ENCODE data around the gene RPS6KC1.

The RPS6KC1 gene

DNA sequence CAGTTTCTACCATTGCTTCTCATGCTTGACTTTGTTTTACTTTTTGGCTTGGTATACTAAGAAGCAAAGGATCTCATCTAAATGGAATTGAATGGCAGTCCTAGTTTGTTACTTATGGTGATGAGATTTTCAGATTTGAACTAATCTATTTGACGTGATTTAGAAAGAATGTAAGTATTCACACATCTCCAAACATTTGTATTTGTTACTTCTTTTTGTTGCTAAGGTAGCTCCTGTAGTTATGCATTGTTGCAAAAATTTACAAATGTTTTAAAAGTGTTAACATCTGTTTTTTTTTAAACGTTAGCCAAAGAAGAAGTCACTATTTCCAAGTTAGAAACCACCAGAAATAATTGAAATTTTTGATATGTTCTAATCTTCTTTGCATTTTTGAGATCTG lies 222.5 kb downstream of the RPS6KC1 start:
- DNase-seq (ENCODE audit: low read depth, low spot score), result no peak
- TF ChIP-seq POLR2AphosphoS5 (IDR thresholded peaks at IDR 0.05; ENCODE audit: borderline replicate concordance, low read depth, low read length), result no peak
- no peak for TF ChIP-seq FOXP2 (optimal IDR thresholded peaks at IDR 0.05; ENCODE audit: control extremely low read depth, extremely low read length, insufficient read depth)
- no peak for TF ChIP-seq EZH2 (IDR thresholded peaks at IDR 0.05)

DNA sequence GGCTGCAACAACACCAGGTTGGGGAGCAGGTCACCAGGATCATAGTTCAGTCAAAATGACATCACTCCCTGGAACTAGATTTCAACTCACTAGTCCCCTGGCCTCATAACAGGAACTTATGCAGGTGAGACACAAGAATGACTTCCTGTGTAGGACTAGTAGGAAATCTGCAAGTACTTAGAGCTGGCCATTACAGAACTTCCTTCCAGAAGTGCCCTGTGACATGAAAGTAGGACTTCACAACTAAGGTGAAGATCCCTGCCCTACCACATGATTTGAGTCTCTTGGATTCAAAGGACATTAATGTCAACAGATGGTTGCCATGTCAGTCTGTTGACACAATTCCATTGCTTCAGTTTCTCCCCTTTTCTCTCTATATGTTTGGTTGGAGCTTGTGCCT lies 223.1 kb downstream of the RPS6KC1 start:
- TF ChIP-seq EZH2 (IDR thresholded peaks at IDR 0.05) (no peak), POLR2AphosphoS5 (IDR thresholded peaks at IDR 0.05; ENCODE audit: borderline replicate concordance, low read depth, low read length) (no peak), FOXP2 (optimal IDR thresholded peaks at IDR 0.05; ENCODE audit: control extremely low read depth, extremely low read length, insufficient read depth) (no peak)
- H3K27ac ChIP-seq, result no peak overlapping the region
- H3K36me3 ChIP-seq (ENCODE audit: insufficient read depth, low read length), result peaks cover 4% of the 10 kb centered on the region; the same call in 1 of the 2 replicates
- H3K4me3 ChIP-seq, result no peak overlapping the region
- no peak for DNase-seq (ENCODE audit: low read depth, low spot score)
- no peak overlapping the region for H3K9ac ChIP-seq (ENCODE audit: insufficient read length)
- H3K9me3 ChIP-seq (ENCODE audit: low read depth, low read length), result no peaks in the 10 kb centered on the region

More for the DNA sequence above, 222.5 kb downstream of the RPS6KC1 start:
- peaks cover 4% of the 10 kb centered on the region; the same call in 1 of the 2 replicates for H3K36me3 ChIP-seq (ENCODE audit: insufficient read depth, low read length)
- no peak overlapping the region for H3K4me3 ChIP-seq
- H3K27ac ChIP-seq, result 0 out of 2 replicates have a peak overlapping the region, but pooled peaks have one; percentile 2
- no peak overlapping the region for H3K9ac ChIP-seq (ENCODE audit: insufficient read length)
- H3K9me3 ChIP-seq (ENCODE audit: low read depth, low read length), result no peaks in the 10 kb centered on the region

DNA sequence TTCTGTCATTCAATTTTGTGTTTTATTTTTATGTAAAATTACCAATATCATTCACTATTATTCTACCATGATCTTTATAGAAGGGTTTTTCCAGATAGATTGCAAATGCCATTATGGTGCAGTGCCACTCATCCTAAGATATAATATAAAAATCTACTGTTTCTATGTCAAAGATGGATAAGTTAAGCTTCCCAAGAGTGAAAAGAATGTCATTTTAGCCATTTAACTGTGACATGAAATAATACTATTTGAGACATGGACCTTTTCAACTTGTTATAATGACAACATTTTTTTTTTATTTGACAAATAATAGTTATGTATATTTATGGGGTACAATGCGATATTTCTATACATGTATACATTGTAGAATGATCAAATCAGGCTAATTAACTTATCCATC lies 224.3 kb downstream of the RPS6KC1 start:
- no peak overlapping the region for H3K4me3 ChIP-seq
- no peak overlapping the region for H3K9ac ChIP-seq (ENCODE audit: insufficient read length)
- peaks cover 4% of the 10 kb centered on the region; the same call in 1 of the 2 replicates for H3K36me3 ChIP-seq (ENCODE audit: insufficient read depth, low read length)
- no peak for TF ChIP-seq EZH2 (IDR thresholded peaks at IDR 0.05)
- no peak for TF ChIP-seq POLR2AphosphoS5 (IDR thresholded peaks at IDR 0.05; ENCODE audit: borderline replicate concordance, low read depth, low read length)
- TF ChIP-seq FOXP2 (optimal IDR thresholded peaks at IDR 0.05; ENCODE audit: control extremely low read depth, extremely low read length, insufficient read depth), result no peak
- no peaks in the 10 kb centered on the region for H3K9me3 ChIP-seq (ENCODE audit: low read depth, low read length)
- DNase-seq (ENCODE audit: low read depth, low spot score), result no peak
- no peak overlapping the region for H3K27ac ChIP-seq

DNA sequence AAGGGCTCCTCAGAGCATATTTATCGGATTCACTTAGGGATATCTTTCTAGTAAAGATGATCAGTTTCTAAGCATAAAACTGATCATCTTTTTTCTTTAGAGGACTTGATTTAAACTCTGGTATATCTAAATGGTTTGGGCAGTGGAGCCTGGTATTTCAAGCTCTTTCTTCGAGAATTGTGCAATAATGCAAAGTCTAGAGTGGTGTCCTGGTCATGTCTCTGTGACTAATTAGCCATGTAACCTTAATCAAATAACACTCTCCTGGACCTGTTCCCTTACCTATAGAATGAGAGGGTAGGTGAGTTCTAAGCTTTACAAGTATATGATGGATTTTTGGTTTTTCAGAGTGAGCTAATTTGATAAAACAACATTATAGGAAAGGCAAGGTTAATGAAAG lies 225.2 kb downstream of the RPS6KC1 start:
- Histone ChIP-seq H3K4me3 (no peak overlapping the region), H3K36me3 (ENCODE audit: insufficient read depth, low read length) (peaks cover 4% of the 10 kb centered on the region; the same call in 1 of the 2 replicates), H3K9me3 (ENCODE audit: low read depth, low read length) (no peaks in the 10 kb centered on the region), H3K27ac (no peak overlapping the region), H3K9ac (ENCODE audit: insufficient read length) (no peak overlapping the region)
- DNase-seq (ENCODE audit: low read depth, low spot score), result no peak
- TF ChIP-seq FOXP2 (optimal IDR thresholded peaks at IDR 0.05; ENCODE audit: control extremely low read depth, extremely low read length, insufficient read depth) (no peak), EZH2 (IDR thresholded peaks at IDR 0.05) (no peak), POLR2AphosphoS5 (IDR thresholded peaks at IDR 0.05; ENCODE audit: borderline replicate concordance, low read depth, low read length) (no peak)

DNA sequence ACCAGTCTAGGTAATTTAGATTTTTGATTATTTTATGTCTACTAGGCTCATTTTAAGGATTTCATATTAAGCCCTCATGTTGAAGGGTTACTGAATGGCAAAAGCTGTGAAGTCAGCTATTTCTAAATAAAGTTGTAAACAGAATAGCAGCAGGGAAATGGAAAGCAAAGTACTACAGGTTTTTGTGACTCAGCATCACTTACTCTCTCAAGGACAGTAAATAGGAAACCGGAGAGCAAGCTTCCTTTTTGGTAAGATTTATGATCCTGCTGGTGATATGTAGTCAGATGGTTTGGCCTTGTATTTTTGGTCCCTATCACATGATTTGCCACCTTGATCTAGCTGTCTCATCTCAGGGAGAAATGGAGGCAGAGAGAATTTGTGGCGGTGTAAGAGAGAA lies 226.0 kb downstream of the RPS6KC1 start:
- Histone ChIP-seq H3K4me3 (no peak overlapping the region), H3K9ac (ENCODE audit: insufficient read length) (no peak overlapping the region), H3K36me3 (ENCODE audit: insufficient read depth, low read length) (peaks cover 4% of the 10 kb centered on the region; the same call in 1 of the 2 replicates), H3K9me3 (ENCODE audit: low read depth, low read length) (no peaks in the 10 kb centered on the region), H3K27ac (no peak overlapping the region)
- DNase-seq (ENCODE audit: low read depth, low spot score), result no peak
- no peak for TF ChIP-seq FOXP2 (optimal IDR thresholded peaks at IDR 0.05; ENCODE audit: control extremely low read depth, extremely low read length, insufficient read depth)
- no peak for TF ChIP-seq EZH2 (IDR thresholded peaks at IDR 0.05)
- TF ChIP-seq POLR2AphosphoS5 (IDR thresholded peaks at IDR 0.05; ENCODE audit: borderline replicate concordance, low read depth, low read length), result no peak

DNA sequence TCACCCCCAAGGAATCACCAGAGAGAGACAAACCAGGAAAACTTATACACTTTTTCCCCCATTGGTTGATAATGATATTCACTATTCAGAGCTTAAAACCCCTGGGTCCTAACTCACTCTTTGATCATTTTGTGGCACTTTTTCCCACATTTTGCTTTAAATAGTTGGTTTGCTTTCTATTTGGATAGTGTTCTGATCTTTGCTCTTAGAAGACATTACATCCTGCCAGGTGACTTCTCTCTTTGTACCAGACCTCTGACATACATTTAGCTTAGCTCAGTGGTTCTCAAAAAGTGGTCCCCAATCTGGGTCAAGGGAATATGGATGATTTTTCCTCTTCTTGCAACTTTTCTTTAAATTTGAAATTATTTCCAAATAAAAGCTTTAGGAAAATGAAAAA lies 228.4 kb downstream of the RPS6KC1 start:
- no peaks in the 10 kb centered on the region for H3K9me3 ChIP-seq (ENCODE audit: low read depth, low read length)
- no peak for DNase-seq (ENCODE audit: low read depth, low spot score)
- no peak overlapping the region for H3K9ac ChIP-seq (ENCODE audit: insufficient read length)
- H3K36me3 ChIP-seq (ENCODE audit: insufficient read depth, low read length), result no peaks in the 10 kb centered on the region
- H3K4me3 ChIP-seq, result no peak overlapping the region
- TF ChIP-seq FOXP2 (optimal IDR thresholded peaks at IDR 0.05; ENCODE audit: control extremely low read depth, extremely low read length, insufficient read depth) (no peak), EZH2 (IDR thresholded peaks at IDR 0.05) (no peak), POLR2AphosphoS5 (IDR thresholded peaks at IDR 0.05; ENCODE audit: borderline replicate concordance, low read depth, low read length) (no peak)
- H3K27ac ChIP-seq, result no peak overlapping the region

DNA sequence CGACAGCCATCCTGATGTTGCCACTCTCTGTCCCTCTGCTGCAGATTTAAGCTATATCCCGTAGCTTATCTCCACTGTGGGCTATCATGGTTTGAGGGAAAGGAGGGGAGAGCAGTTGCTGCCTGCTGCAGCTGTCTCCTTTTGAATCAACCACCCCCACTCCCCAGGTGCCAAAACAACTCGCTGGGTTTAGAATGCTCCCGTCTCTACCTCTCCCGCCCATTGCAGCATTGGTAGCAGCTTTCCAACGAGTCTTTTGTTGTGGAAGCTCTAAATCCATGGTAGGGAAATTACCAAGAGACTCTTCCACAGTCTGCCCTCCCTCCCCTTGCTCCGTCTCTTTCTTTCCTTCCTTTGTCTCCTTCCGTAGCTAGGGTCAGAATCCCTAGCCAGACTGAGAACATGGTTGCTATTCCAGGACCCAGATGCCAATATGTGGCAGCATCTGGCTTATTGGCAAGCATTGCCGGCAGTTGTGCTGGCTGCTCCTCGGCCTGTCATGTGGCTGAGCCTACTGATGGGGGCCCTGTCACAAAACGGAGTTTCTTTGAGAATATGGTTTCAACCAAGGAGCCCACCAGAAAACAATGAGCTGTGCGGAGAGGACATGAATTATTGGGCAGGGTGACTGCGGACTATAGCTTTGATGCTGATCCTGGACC lies 230.7 kb downstream of the RPS6KC1 start:
- H3K9me3 ChIP-seq (ENCODE audit: low read depth, low read length), result no peaks in the 10 kb centered on the region
- no peaks in the 10 kb centered on the region for H3K36me3 ChIP-seq (ENCODE audit: insufficient read depth, low read length)
- H3K4me3 ChIP-seq, result no peak overlapping the region
- no peak overlapping the region for H3K27ac ChIP-seq
- H3K9ac ChIP-seq (ENCODE audit: insufficient read length), result no peak overlapping the region
- TF ChIP-seq EZH2 (IDR thresholded peaks at IDR 0.05) (no peak), POLR2AphosphoS5 (IDR thresholded peaks at IDR 0.05; ENCODE audit: borderline replicate concordance, low read depth, low read length) (no peak), FOXP2 (optimal IDR thresholded peaks at IDR 0.05; ENCODE audit: control extremely low read depth, extremely low read length, insufficient read depth) (no peak)
- DNase-seq (ENCODE audit: low read depth, low spot score), result no peak

DNA sequence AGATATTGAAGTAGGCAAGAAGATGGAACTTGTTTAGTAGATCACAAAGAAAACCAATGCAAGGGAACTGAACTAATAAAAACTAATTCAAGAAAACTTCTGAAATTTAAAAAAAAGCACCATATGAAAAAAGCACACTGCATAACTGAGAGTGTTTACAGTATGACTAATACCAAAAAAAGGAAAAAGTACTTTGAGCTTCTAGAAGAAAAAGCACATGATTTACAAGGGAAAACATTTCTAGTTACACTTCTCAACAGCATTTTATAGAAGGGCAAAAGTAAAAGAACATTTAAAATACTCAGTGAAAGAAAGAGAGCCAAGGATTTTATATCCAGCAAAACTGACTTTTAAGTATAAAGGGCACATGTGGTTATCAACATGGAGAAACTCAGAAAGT lies 233.6 kb downstream of the RPS6KC1 start:
- TF ChIP-seq FOXP2 (optimal IDR thresholded peaks at IDR 0.05; ENCODE audit: control extremely low read depth, extremely low read length, insufficient read depth) (no peak), EZH2 (IDR thresholded peaks at IDR 0.05) (no peak), POLR2AphosphoS5 (IDR thresholded peaks at IDR 0.05; ENCODE audit: borderline replicate concordance, low read depth, low read length) (no peak)
- DNase-seq (ENCODE audit: low read depth, low spot score), result no peak
- H3K9me3 ChIP-seq (ENCODE audit: low read depth, low read length), result no peaks in the 10 kb centered on the region
- H3K4me3 ChIP-seq, result no peak overlapping the region
- no peaks in the 10 kb centered on the region for H3K36me3 ChIP-seq (ENCODE audit: insufficient read depth, low read length)
- H3K9ac ChIP-seq (ENCODE audit: insufficient read length), result no peak overlapping the region
- H3K27ac ChIP-seq, result no peak overlapping the region

Measured in SK-N-MC (cell line).